OCI-LY1 (cell line): Measurements from ENCODE around the gene MIA2.
"Not testable (repeated sequence)": the region's sequence is repeated elsewhere in the genome, so short reads cannot be mapped to it uniquely, and the experiment has no call there.

Experiments used
- H2AFZ ChIP-seq: fragments of 200-600 bp; sonication (generic), shearing (Covaris generic); 2 replicates; pipeline ENCODE4 v1.6.0; 2014; ENCODE audit warnings: antibody characterized with exemption, mild to moderate bottlenecking, low read length
- H3F3A ChIP-seq: fragments of 200-600 bp; sonication (generic), shearing (Covaris generic); 2 replicates; pipeline ENCODE4 v1.6.0; 2014; ENCODE audit warnings: mild to moderate bottlenecking, antibody characterized with exemption, low read length, moderate library complexity; ENCODE audit not compliant: insufficient read depth
- H3K27ac ChIP-seq: fragments of 200-600 bp; sonication (generic); 2 replicates; pipeline ENCODE4 v1.5.1; 2014; ENCODE audit warnings: low read length, mixed run types, mild to moderate bottlenecking, low read depth; ENCODE audit not compliant: poor library complexity, severe bottlenecking
- H3K27me3 ChIP-seq: fragments of 200-600 bp; sonication (generic); 2 replicates; pipeline ENCODE4 v1.6.0; 2014; ENCODE audit warnings: antibody characterized with exemption, mild to moderate bottlenecking, low read length, moderate library complexity; ENCODE audit not compliant: insufficient read depth
- H3K36me3 ChIP-seq: fragments of 200-600 bp; sonication (generic); 2 replicates; pipeline ENCODE4 v1.6.1; 2014; ENCODE audit warnings: mild to moderate bottlenecking, antibody characterized with exemption, low read length, moderate library complexity, mixed read lengths; ENCODE audit not compliant: insufficient read depth
- H3K4me1 ChIP-seq: fragments of 200-600 bp; sonication (generic); 2 replicates; pipeline ENCODE4 v1.5.1; 2014; ENCODE audit warnings: mild to moderate bottlenecking, low read length, moderate library complexity; ENCODE audit not compliant: insufficient read depth, severe bottlenecking
- H3K4me2 ChIP-seq: fragments of 200-600 bp; sonication (generic), shearing (Covaris generic); 2 replicates; pipeline ENCODE4 v1.6.1; 2014; ENCODE audit warnings: low read length
- H3K4me3 ChIP-seq: fragments of 200-600 bp; sonication (generic); 2 replicates; pipeline ENCODE4 v1.5.1; 2014; ENCODE audit warnings: low read length, low read depth, mild to moderate bottlenecking, mixed read lengths; ENCODE audit not compliant: poor library complexity, severe bottlenecking
- H3K79me2 ChIP-seq: fragments of 200-600 bp; shearing (Covaris generic); 2 replicates; pipeline ENCODE4 v1.6.1; 2016; ENCODE audit warnings: mixed run types, low read length, mixed read lengths; ENCODE audit not compliant: insufficient read depth
- H3K9ac ChIP-seq: fragments of 200-600 bp; sonication (generic), shearing (Covaris generic); 2 replicates; pipeline ENCODE4 v1.6.1; 2014; ENCODE audit warnings: mild to moderate bottlenecking, low read length, mixed read lengths
- H3K9me2 ChIP-seq: fragments of 200-600 bp; sonication (generic), shearing (Covaris generic); 2 replicates; pipeline ENCODE4 v1.6.1; 2014; ENCODE audit warnings: low read depth, mild to moderate bottlenecking, low read length, mixed read lengths
- H3K9me3 ChIP-seq: fragments of 200-600 bp; shearing (Covaris generic); 2 replicates; pipeline ENCODE4 v1.6.1; 2014; ENCODE audit warnings: low read length, mixed read lengths
- H4K20me1 ChIP-seq: fragments of 200-600 bp; sonication (generic), shearing (Covaris generic); 2 replicates; pipeline ENCODE4 v1.6.0; 2016; ENCODE audit warnings: mild to moderate bottlenecking, low read length; ENCODE audit not compliant: insufficient read depth
- EZH2 ChIP-seq: fragments of 200-600 bp; sonication (generic), shearing (Covaris generic); IDR thresholded peaks from 2 replicates; pipeline ENCODE4 v1.8.0; 2017; ENCODE audit warnings: borderline replicate concordance, mixed run types, mild to moderate bottlenecking, antibody characterized with exemption, low read length, moderate library complexity, mixed read lengths
- TF ChIP-seq, protein P1 (sequence below): fragments of 200-600 bp; sonication (generic), shearing (Covaris generic); IDR thresholded peaks from 2 replicates; pipeline ENCODE4 v1.5.1; 2017; ENCODE audit warnings: mild to moderate bottlenecking, antibody characterized with exemption, low read length, moderate library complexity, mixed read lengths

Gene MIA2

DNA sequence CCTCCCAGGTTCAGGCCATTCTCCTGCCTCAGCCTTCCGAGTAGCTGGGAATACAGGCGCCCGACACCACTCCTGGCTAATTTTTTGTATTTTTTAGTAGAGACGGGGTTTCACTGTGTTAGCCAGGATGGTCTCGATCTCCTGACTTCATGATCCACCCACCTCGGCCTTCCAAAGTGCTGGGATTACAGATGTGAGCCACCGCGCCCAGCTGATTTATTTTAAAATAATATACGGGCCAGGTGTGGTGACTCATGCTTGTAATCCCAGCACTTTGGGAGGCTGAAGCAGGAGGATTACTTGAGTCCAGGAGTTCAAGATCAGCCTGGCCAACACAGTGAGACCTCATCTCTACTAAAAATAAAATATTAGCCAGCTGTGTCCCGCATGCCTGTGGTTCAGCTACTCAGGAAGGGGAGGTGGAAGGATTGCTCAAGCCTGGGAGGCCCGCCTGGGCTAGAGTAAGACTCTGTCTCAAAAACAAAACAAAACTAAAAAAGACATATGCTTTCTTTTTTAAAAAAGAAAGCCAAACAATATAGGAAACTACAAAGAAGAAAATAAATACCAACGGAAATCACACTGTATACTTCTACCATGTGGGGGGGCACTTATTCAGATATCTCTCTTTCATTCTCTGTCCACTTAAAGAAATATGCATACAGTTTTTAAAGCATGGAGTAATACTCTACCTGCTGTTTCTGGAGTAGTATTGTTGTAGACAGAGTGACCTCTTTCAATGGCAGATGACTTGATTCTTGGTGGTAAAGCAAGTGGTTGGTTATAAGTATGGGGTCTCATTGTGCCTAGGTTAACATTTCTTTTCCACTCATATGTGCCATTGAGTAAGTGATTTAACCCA, 930 bp upstream of the MIA2 start:
- H2AFZ ChIP-seq, result peak overlapping the region; percentile 92
- no peak overlapping the region for H3K4me2 ChIP-seq

GRCh38 chr14:39234986-39235385, 1.3 kb downstream of the MIA2 start:
- not testable (repeated sequence) for H2AFZ ChIP-seq, H4K20me1 ChIP-seq, H3K9ac ChIP-seq, H3K36me3 ChIP-seq, H3K9me2 ChIP-seq, H3K4me2 ChIP-seq, H3K4me1 ChIP-seq, H3K27ac ChIP-seq, H3K79me2 ChIP-seq, H3K27me3 ChIP-seq, H3K4me3 ChIP-seq, H3F3A ChIP-seq, H3K9me3 ChIP-seq

More for the DNA sequence above, 930 bp upstream of the MIA2 start:
- Histone ChIP-seq H3K4me1 (peaks cover 6% of the 10 kb centered on the region), H3F3A (no peaks in the 10 kb centered on the region), H3K9me2 (no peaks in the 10 kb centered on the region), H3K4me3 (no peak overlapping the region), H3K36me3 (no peaks in the 10 kb centered on the region), H3K27me3 (no peaks in the 10 kb centered on the region), H3K9me3 (no peaks in the 10 kb centered on the region), H4K20me1 (no peaks in the 10 kb centered on the region), H3K9ac (no peak overlapping the region), H3K79me2 (no peaks in the 10 kb centered on the region), H3K27ac (no peak overlapping the region)
- TF ChIP-seq EZH2, result no peak
- TF ChIP-seq, protein P1, sequence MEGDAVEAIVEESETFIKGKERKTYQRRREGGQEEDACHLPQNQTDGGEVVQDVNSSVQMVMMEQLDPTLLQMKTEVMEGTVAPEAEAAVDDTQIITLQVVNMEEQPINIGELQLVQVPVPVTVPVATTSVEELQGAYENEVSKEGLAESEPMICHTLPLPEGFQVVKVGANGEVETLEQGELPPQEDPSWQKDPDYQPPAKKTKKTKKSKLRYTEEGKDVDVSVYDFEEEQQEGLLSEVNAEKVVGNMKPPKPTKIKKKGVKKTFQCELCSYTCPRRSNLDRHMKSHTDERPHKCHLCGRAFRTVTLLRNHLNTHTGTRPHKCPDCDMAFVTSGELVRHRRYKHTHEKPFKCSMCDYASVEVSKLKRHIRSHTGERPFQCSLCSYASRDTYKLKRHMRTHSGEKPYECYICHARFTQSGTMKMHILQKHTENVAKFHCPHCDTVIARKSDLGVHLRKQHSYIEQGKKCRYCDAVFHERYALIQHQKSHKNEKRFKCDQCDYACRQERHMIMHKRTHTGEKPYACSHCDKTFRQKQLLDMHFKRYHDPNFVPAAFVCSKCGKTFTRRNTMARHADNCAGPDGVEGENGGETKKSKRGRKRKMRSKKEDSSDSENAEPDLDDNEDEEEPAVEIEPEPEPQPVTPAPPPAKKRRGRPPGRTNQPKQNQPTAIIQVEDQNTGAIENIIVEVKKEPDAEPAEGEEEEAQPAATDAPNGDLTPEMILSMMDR, result peak; percentile 12; the same call in 1 of the 2 replicates

DNA sequence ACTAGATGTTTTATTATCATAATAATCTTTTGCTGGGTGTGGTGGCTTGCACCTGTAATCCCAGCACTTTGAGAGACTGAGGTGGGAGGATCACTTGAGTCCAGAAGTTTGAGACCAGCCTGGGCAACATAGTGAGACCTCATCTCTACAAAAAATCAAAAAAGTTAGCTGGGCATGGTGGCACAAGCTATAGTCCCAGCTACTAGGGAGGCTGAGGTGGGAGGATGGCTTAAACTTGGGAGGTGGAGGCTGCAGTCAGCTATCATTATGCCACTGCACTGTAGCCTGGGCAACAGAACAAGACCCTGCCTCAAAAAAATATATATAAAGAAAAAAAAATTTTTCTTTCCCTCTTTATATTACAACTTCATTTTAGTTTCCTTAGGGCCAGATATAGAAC, 1.8 kb downstream of the MIA2 start:
- not testable (repeated sequence) for H4K20me1 ChIP-seq, H3K27ac ChIP-seq, H3K4me1 ChIP-seq, H3K9ac ChIP-seq, H3K36me3 ChIP-seq, H3K4me3 ChIP-seq, H3K79me2 ChIP-seq, H3K4me2 ChIP-seq, H3F3A ChIP-seq, H3K9me3 ChIP-seq, H3K9me2 ChIP-seq, H3K27me3 ChIP-seq, H2AFZ ChIP-seq

GRCh38 chr14:39240769-39241168, 7.1 kb downstream of the MIA2 start:
- H3K4me2 ChIP-seq, result no peak overlapping the region
- no peak overlapping the region for H3K27ac ChIP-seq
- no peaks in the 10 kb centered on the region for H3K9me3 ChIP-seq
- no peaks in the 10 kb centered on the region for H3K4me1 ChIP-seq
- no peak overlapping the region for H2AFZ ChIP-seq
- no peaks in the 10 kb centered on the region for H3K27me3 ChIP-seq
- no peaks in the 10 kb centered on the region for H3K36me3 ChIP-seq
- H3K9me2 ChIP-seq, result no peaks in the 10 kb centered on the region
- no peaks in the 10 kb centered on the region for H3F3A ChIP-seq
- no peak overlapping the region for H3K4me3 ChIP-seq
- H3K79me2 ChIP-seq, result no peaks in the 10 kb centered on the region
- no peak for TF ChIP-seq EZH2
- TF ChIP-seq, protein P1, result no peak
- H4K20me1 ChIP-seq, result no peaks in the 10 kb centered on the region
- H3K9ac ChIP-seq, result no peak overlapping the region
